Upper lobe of left lung (tissue), 4 donors: Measurements from ENCODE around the gene NPS.

Source experiments
- POLR2A ChIP-seq, 4 donors: fragments of 450-650 bp; IDR thresholded peaks; one replicate each; pipeline ENCODE4 v1.5.1; 2016 to 2017; ENCODE audit warnings: antibody characterized with exemption in 4 of 4, mild to moderate bottlenecking in 2 of 4
- TF ChIP-seq, protein P1 (sequence below), 6 experiments: fragments of 450-650 bp in 4 of 6; fragments of 200-600 bp in 2 of 6; sonication (generic) in 2 of 6; IDR thresholded peaks; one replicate each; pipeline ENCODE4 v1.5.1; 2016 to 2019; ENCODE audit warnings: antibody characterized with exemption in 6 of 6

DNA sequence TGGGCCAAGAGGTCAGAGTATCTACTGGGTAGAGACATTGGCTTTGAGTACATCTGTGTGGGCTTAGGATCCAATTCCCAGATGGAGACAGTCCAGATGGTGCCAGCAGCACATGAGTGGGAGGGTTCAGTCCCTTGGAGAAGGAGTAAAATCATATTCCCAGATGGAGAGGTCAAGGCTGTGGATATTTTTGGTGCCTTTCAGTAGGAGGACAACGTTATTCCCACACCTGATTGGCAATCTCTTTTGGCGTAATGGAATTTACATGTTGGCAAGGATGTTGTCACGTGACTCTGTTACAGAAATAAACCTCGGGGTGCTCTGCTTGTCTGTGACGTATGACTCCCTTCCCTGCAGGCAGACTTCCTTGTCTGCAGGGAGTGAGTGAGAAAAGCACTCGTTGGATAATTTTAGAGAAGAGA is 27.6 kb downstream of the NPS start:
- TF ChIP-seq, protein P1, sequence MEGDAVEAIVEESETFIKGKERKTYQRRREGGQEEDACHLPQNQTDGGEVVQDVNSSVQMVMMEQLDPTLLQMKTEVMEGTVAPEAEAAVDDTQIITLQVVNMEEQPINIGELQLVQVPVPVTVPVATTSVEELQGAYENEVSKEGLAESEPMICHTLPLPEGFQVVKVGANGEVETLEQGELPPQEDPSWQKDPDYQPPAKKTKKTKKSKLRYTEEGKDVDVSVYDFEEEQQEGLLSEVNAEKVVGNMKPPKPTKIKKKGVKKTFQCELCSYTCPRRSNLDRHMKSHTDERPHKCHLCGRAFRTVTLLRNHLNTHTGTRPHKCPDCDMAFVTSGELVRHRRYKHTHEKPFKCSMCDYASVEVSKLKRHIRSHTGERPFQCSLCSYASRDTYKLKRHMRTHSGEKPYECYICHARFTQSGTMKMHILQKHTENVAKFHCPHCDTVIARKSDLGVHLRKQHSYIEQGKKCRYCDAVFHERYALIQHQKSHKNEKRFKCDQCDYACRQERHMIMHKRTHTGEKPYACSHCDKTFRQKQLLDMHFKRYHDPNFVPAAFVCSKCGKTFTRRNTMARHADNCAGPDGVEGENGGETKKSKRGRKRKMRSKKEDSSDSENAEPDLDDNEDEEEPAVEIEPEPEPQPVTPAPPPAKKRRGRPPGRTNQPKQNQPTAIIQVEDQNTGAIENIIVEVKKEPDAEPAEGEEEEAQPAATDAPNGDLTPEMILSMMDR (IDR thresholded peaks at IDR 0.05): no peak
- no peak for TF ChIP-seq POLR2A (IDR thresholded peaks at IDR 0.05)
